SJCRH30 (cell line): ENCODE data around the gene MGAT3. TPM values are rescaled to one million over a fixed set of nuclear protein-coding genes. Genes with fewer than 3 reads are reported as not detected.

Experiments
- DNase-seq, 2 experiments: peaks; one replicate each; pipeline ENCODE4 v3.0.0-alpha.2; 2015 to 2020
- H3K27ac ChIP-seq: fragments of 250-450 bp; sonication (Bioruptor Pico); 2 replicates; pipeline ENCODE4 v1.5.1; 2020; ENCODE audit warnings: mild to moderate bottlenecking, moderate library complexity
- H3K27me3 ChIP-seq: fragments of 250-450 bp; sonication (Bioruptor Pico); 2 replicates; pipeline ENCODE4 v1.5.1; 2020; ENCODE audit warnings: mild to moderate bottlenecking, moderate library complexity
- H3K36me3 ChIP-seq: fragments of 250-450 bp; sonication (Bioruptor Pico); 2 replicates; pipeline ENCODE4 v1.5.1; 2020; ENCODE audit warnings: mild to moderate bottlenecking, moderate library complexity
- H3K4me1 ChIP-seq: fragments of 250-450 bp; sonication (Bioruptor Pico); 2 replicates; pipeline ENCODE4 v1.5.1; 2020; ENCODE audit warnings: mild to moderate bottlenecking, moderate library complexity
- H3K4me3 ChIP-seq: fragments of 250-450 bp; sonication (Bioruptor Pico); 2 replicates; pipeline ENCODE4 v1.5.1; 2020; ENCODE audit warnings: mild to moderate bottlenecking, moderate library complexity
- H3K9me3 ChIP-seq: fragments of 250-450 bp; sonication (Bioruptor Pico); replicated peaks from 2 replicates; pipeline ENCODE4 v1.5.1; 2020; ENCODE audit warnings: mild to moderate bottlenecking, moderate library complexity
- total RNA-seq: library from RNA; depleted of rRNA; stranded (reverse); fragments of >200 nt; shearing (Covaris generic); gene quantifications from 2 replicates; pipeline ENCODE4 v1.2.3, GENCODE V29; 2014

Gene MGAT3
- total RNA-seq, 1 experiment from 2014 or later: not detected

DNA sequence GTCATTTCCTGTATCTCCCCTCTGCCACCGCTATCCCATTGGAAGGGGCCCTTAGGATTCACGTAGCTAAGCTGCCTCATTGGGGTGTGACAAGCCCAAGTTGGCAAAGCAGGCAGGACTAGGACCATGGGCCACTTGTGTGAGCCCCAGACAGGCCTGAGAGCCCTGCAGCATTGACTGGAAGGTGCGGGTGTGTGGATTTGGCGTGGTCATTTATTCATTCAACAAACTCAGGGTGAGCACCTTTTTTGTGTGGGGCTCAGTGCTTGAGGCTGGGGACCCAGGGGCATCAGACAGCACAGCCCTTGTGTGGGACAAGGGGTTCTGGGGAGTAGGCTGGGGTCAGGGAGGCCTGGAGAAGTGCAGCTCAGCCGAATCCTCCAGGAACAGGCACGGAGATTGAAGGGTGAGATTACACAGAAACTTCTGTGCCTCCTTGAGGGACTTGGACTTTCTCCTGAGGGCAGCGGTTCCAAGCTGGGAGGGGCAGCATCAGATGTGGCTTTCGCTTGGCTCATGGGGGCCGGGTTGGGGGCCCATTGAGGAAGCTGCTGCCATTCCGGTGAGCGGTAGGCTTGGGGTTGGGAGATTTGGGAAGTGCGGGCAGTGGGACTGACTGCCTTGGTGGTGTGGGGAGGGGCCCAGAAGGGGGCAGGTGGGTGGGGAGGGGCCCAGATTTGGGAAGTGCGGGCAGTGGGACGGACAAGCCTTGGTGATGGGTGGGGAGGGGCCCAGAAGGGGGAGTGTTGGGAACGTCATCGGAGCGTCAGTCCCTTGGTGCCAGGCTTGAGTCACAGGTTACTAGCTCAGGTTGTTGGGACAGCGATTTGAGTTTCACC lies 11.9 kb downstream of the MGAT3 start:
- H3K36me3 ChIP-seq: no peaks in the 10 kb centered on the region
- no peak overlapping the region for H3K27ac ChIP-seq
- H3K4me1 ChIP-seq: peaks cover 4% of the 10 kb centered on the region; the same call in 1 of the 2 replicates
- H3K27me3 ChIP-seq: no peaks in the 10 kb centered on the region; the same call in 1 of the 2 replicates
- DNase-seq: no peak
- no peaks in the 10 kb centered on the region for H3K9me3 ChIP-seq
- H3K4me3 ChIP-seq: no peak overlapping the region

- H3K27ac ChIP-seq: no peak overlapping the region
Measured at GRCh38 chr22:39469326-39469680, 12.5 kb downstream of the MGAT3 start.

DNA sequence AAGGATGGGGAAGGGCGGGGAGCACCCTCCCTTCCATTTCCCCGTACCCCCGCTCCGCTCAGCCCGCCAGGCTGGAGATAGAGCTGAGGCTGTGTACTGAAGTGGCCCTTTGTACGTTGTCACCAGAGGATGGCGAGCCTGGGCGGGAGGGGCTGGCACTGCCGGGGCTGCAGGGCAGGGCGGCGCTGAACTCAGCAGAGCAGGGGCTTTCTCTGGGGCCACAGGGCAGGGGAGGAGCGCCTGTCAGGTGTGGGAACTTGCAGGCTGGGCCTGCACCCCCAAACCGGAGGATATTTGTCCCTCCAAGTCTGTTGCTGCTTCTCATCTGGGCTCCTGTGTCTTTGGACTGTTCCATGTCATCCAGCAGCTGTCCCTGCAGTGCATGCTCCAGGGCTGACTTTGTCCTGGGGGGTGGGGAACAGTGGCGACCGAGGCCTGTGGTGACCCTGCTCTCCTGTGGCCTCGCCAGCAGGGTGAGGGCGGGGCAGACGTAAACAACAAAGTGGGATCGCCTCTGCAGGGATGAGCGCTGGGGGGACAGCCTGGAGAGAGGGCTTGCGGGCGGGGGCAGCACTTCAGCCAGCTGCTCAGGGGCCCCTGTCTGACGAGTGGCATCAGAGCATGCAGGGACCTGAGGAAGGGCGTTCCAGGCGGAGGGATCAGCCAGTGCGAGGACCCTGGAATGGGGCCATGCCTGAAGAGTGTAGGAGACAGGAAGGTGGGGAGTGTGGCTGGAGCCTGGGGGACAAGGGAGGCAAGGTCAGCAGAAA lies 13.1 kb downstream of the MGAT3 start:
- DNase-seq: no peak
- no peaks in the 10 kb centered on the region; the same call in 1 of the 2 replicates for H3K27me3 ChIP-seq
- no peaks in the 10 kb centered on the region for H3K9me3 ChIP-seq
- peaks cover 4% of the 10 kb centered on the region; the same call in 1 of the 2 replicates for H3K4me1 ChIP-seq
- H3K36me3 ChIP-seq: no peaks in the 10 kb centered on the region
- no peak overlapping the region for H3K4me3 ChIP-seq
- no peak overlapping the region for H3K27ac ChIP-seq

More at GRCh38 chr22:39469326-39469680, 12.5 kb downstream of the MGAT3 start:
- Histone ChIP-seq H3K27me3 (no peaks in the 10 kb centered on the region; the same call in 1 of the 2 replicates), H3K4me1 (peaks cover 4% of the 10 kb centered on the region; the same call in 1 of the 2 replicates), H3K4me3 (no peak overlapping the region), H3K9me3 (no peaks in the 10 kb centered on the region), H3K36me3 (no peaks in the 10 kb centered on the region)
- DNase-seq: no peak

GRCh38 chr22:39470451-39471291 lies 13.9 kb downstream of the MGAT3 start:
- no peak for DNase-seq
- no peak overlapping the region for H3K27ac ChIP-seq
- peaks cover 4% of the 10 kb centered on the region; the same call in 1 of the 2 replicates for H3K4me1 ChIP-seq

GRCh38 chr22:39471381-39472141 lies 14.7 kb downstream of the MGAT3 start:
- Histone ChIP-seq H3K27ac (no peak overlapping the region), H3K36me3 (no peaks in the 10 kb centered on the region), H3K4me1 (peaks cover 4% of the 10 kb centered on the region; the same call in 1 of the 2 replicates), H3K9me3 (no peaks in the 10 kb centered on the region), H3K27me3 (no peaks in the 10 kb centered on the region; the same call in 1 of the 2 replicates), H3K4me3 (no peak overlapping the region)
- DNase-seq: no peak

More at GRCh38 chr22:39470451-39471291, 13.9 kb downstream of the MGAT3 start:
- H3K27me3 ChIP-seq: no peaks in the 10 kb centered on the region; the same call in 1 of the 2 replicates
- H3K4me3 ChIP-seq: no peak overlapping the region
- H3K9me3 ChIP-seq: no peaks in the 10 kb centered on the region
- no peaks in the 10 kb centered on the region for H3K36me3 ChIP-seq

- Histone ChIP-seq H3K9me3 (no peaks in the 10 kb centered on the region), H3K27ac (no peak overlapping the region), H3K4me1 (peaks cover 4% of the 10 kb centered on the region; the same call in 1 of the 2 replicates), H3K4me3 (no peak overlapping the region), H3K36me3 (no peaks in the 10 kb centered on the region), H3K27me3 (no peaks in the 10 kb centered on the region; the same call in 1 of the 2 replicates)
- DNase-seq: no peak
Measured at GRCh38 chr22:39472570-39473556, 16.1 kb downstream of the MGAT3 start.

DNA sequence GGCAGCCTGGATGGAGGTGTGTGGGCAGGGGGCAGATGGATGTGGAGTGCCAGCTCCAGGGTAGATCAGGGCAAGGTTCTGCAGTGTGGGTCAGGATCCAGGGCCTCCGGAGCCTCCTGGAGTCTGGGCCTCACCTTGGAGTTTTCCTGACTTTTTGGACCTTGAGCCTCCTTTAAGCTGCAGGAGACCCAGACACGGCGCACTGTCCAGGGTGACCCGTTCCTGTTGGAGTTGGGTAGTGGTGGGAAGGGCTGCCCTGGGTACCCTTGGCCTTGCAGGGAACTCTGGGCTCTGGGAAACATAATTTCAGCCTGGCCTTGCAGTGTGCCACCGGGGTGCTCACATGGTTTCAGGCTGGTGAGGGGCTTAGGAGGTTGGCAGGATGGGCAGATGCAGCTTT lies 17.0 kb downstream of the MGAT3 start:
- H3K9me3 ChIP-seq: no peaks in the 10 kb centered on the region
- no peak overlapping the region for H3K4me3 ChIP-seq
- peaks cover 11% of the 10 kb centered on the region; the same call in 1 of the 2 replicates for H3K4me1 ChIP-seq
- H3K27ac ChIP-seq: no peak overlapping the region
- no peak for DNase-seq
- no peaks in the 10 kb centered on the region for H3K36me3 ChIP-seq
- H3K27me3 ChIP-seq: no peaks in the 10 kb centered on the region; the same call in 1 of the 2 replicates

GRCh38 chr22:39474351-39475111 lies 17.7 kb downstream of the MGAT3 start:
- Histone ChIP-seq H3K36me3 (no peaks in the 10 kb centered on the region), H3K27ac (no peak overlapping the region), H3K27me3 (no peaks in the 10 kb centered on the region; the same call in 1 of the 2 replicates), H3K4me1 (peaks cover 16% of the 10 kb centered on the region; the same call in 1 of the 2 replicates), H3K9me3 (no peaks in the 10 kb centered on the region), H3K4me3 (no peak overlapping the region)
- no peak for DNase-seq

- peaks cover 16% of the 10 kb centered on the region; the same call in 1 of the 2 replicates for H3K4me1 ChIP-seq
- no peak for DNase-seq
- no peak overlapping the region for H3K4me3 ChIP-seq
- no peak overlapping the region for H3K27ac ChIP-seq
- no peaks in the 10 kb centered on the region for H3K36me3 ChIP-seq
- H3K27me3 ChIP-seq: no peaks in the 10 kb centered on the region; the same call in 1 of the 2 replicates
- H3K9me3 ChIP-seq: no peaks in the 10 kb centered on the region
Measured at GRCh38 chr22:39475337-39475736, 18.5 kb downstream of the MGAT3 start.

DNA sequence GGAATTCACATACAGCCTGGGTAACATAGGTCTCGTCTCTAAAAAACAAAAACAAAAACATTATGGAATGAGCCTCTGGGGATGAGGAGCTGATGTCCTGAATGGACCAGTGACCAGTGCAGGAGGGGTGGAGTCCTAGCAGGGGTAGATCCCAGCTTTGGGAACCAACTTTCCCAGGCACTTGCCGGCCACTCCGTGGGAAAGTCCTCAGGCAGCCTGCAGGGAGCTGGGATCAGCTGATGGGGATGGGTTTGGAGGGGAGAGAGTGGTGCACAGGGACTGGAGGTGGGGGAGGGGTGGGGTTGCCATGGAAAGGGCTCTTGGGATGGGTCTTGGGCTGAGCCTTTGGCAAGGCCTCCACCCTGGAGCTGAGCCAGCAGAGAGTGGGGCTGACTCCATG lies 19.1 kb downstream of the MGAT3 start:
- Histone ChIP-seq H3K4me3 (no peak overlapping the region), H3K9me3 (no peaks in the 10 kb centered on the region), H3K27ac (no peak overlapping the region), H3K36me3 (no peaks in the 10 kb centered on the region), H3K27me3 (no peaks in the 10 kb centered on the region), H3K4me1 (peaks cover 16% of the 10 kb centered on the region; the same call in 1 of the 2 replicates)
- no peak for DNase-seq

DNA sequence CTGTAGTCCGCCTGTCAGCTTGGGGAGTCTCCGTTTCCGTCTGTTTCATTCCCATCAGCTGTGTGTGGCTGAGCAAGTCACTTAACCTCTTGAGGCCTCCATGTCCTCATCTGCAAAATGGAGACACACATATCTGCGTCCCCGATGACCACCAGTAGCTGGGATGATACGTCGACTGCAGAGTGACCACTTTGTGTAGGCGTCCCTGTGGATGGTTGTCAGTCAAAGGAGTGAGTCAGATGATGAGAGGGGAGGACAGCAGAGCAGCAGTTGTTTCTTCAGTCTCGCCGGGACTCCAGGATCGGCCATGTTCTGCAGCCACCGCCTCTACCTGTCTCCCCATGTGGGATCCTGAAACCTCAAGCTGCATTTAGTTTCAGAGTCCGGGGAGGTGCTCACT lies 19.9 kb downstream of the MGAT3 start:
- Histone ChIP-seq H3K9me3 (no peaks in the 10 kb centered on the region), H3K36me3 (no peaks in the 10 kb centered on the region), H3K4me1 (peaks cover 14% of the 10 kb centered on the region; the same call in 1 of the 2 replicates), H3K27me3 (no peaks in the 10 kb centered on the region), H3K4me3 (no peak overlapping the region), H3K27ac (no peak overlapping the region)
- no peak for DNase-seq

GRCh38 chr22:39477542-39477941 lies 20.7 kb downstream of the MGAT3 start:
- no peak overlapping the region for H3K4me3 ChIP-seq
- H3K27ac ChIP-seq: no peak overlapping the region
- DNase-seq: no peak
- H3K27me3 ChIP-seq: no peaks in the 10 kb centered on the region
- no peaks in the 10 kb centered on the region for H3K36me3 ChIP-seq
- H3K9me3 ChIP-seq: no peaks in the 10 kb centered on the region
- peaks cover 12% of the 10 kb centered on the region; the same call in 1 of the 2 replicates for H3K4me1 ChIP-seq
